Endothelial cell of umbilical vein (primary cell): ENCODE measurements around the gene VGLL1. TPM values are rescaled to one million over a fixed set of nuclear protein-coding genes. Genes with fewer than 3 reads are reported as not detected.

Experiments used
- Bru-seq: library from RNA; stranded (reverse); fragments of 400-500 nt; gene quantifications from one replicate; lab custom pipeline; 2021; lab: Mats Ljungman, UMichigan
- BruChase-seq, 2 experiments: library from RNA; stranded (reverse); fragments of 400-500 nt; gene quantifications; one replicate each; lab custom pipeline; 2021; lab: Mats Ljungman, UMichigan
- BruUV-seq: library from RNA; stranded (reverse); fragments of 400-500 nt; replicated peaks from 2 replicates; lab custom pipeline; 2021; lab: Mats Ljungman, UMichigan
- CTCF ChIA-PET: fragments of 300-600, 350-600 bp; sonication (Branson Sonifier 250); formaldehyde crosslinking; loops from one replicate; lab custom pipeline; 2021; ENCODE audit warnings: antibody characterized with exemption, inconsistent platforms; lab: Charles Lee
- POLR2A ChIA-PET: fragments of 300-600, 350-600 bp; sonication (Branson Sonifier 250); formaldehyde crosslinking; loops from one replicate; lab custom pipeline; 2021; ENCODE audit warnings: antibody characterized with exemption, inconsistent platforms; lab: Charles Lee
- DNase-seq: peaks from one replicate; pipeline ENCODE4 v3.0.0-alpha.2; 2011; ENCODE audit warnings: low read depth, low spot score
- FAIRE-seq: peaks from 2 replicates; lab custom pipeline; 2011; peaks lifted over from hg19 to GRCh38; lab: Jason Lieb, UNC
- H2AFZ ChIP-seq: 2 replicates; pipeline ENCODE4 v1.6.0; 2012; ENCODE audit warnings: low read depth, low read length, control low read depth, inconsistent platforms
- H3K27ac ChIP-seq: 2 replicates; pipeline ENCODE4 v1.5.1; 2011; ENCODE audit warnings: low read depth, mild to moderate bottlenecking, control low read depth, low read length, moderate library complexity; ENCODE audit not compliant: insufficient read depth
- H3K27me3 ChIP-seq, 2 experiments: 2 replicates each; pipeline versions ENCODE4 v1.6.0 to v1.6.1; 2011; ENCODE audit warnings: low read length in 2 of 2, mixed read lengths in 1 of 2; ENCODE audit not compliant: control insufficient read depth in 2 of 2, insufficient read depth in 2 of 2
- H3K36me3 ChIP-seq, 2 experiments: 2 replicates in 1 of 2; 3 replicates in 1 of 2; pipeline ENCODE4 v1.5.1; 2011; ENCODE audit warnings: low read length in 2 of 2, mild to moderate bottlenecking in 1 of 2, moderate library complexity in 1 of 2; ENCODE audit not compliant: control insufficient read depth in 2 of 2, insufficient read depth in 2 of 2; ENCODE audit errors: extremely low read depth in 1 of 2
- H3K4me1 ChIP-seq: 3 replicates; pipeline ENCODE4 v1.5.1; 2011; ENCODE audit warnings: mild to moderate bottlenecking, low read length; ENCODE audit not compliant: control insufficient read depth, insufficient read depth; ENCODE audit errors: extremely low read depth
- H3K4me2 ChIP-seq: 2 replicates; pipeline ENCODE4 v1.6.1; 2011; ENCODE audit warnings: low read length, control low read depth, mixed read lengths; ENCODE audit not compliant: insufficient read depth
- H3K4me3 ChIP-seq, 3 experiments: fragments of 200-600 bp in 1 of 3; sonication (generic), shearing (Covaris generic) in 1 of 3; replicated peaks in 1 of 3; 2 replicates each; pipeline ENCODE4 v1.5.1; 2011 to 2016; ENCODE audit warnings: control low read depth in 3 of 3, low read length in 3 of 3, mild to moderate bottlenecking in 2 of 3, inconsistent platforms in 1 of 3, low read depth in 1 of 3, moderate library complexity in 1 of 3; ENCODE audit not compliant: insufficient read depth in 1 of 3
- H3K79me2 ChIP-seq: 2 replicates; pipeline ENCODE4 v1.6.0; 2012; ENCODE audit warnings: low read length, inconsistent platforms; ENCODE audit not compliant: control insufficient read depth, insufficient read depth
- H3K9ac ChIP-seq: replicated peaks from 2 replicates; pipeline ENCODE3; 2011; ENCODE audit warnings: low read length, control low read depth; ENCODE audit not compliant: insufficient read depth; ENCODE audit errors: extremely low read depth
- H3K9me1 ChIP-seq: replicated peaks from 3 replicates; pipeline ENCODE4 v1.6.0; 2011; ENCODE audit warnings: mild to moderate bottlenecking, low read length; ENCODE audit not compliant: control insufficient read depth, insufficient read depth; ENCODE audit errors: extremely low read depth
- H3K9me3 ChIP-seq: replicated peaks from 2 replicates; pipeline ENCODE4 v1.5.1; 2012; ENCODE audit warnings: low read length, inconsistent platforms; ENCODE audit not compliant: control insufficient read depth, insufficient read depth
- H4K20me1 ChIP-seq: replicated peaks from 2 replicates; pipeline ENCODE3; 2011; ENCODE audit warnings: mild to moderate bottlenecking, low read length; ENCODE audit not compliant: control insufficient read depth, insufficient read depth; ENCODE audit errors: extremely low read depth
- EZH2 ChIP-seq: IDR thresholded peaks from 2 replicates; pipeline ENCODE4 v1.6.1; 2012; ENCODE audit warnings: borderline replicate concordance, low read depth, mild to moderate bottlenecking, moderate library complexity, low read length, inconsistent platforms; ENCODE audit not compliant: severe bottlenecking
- FOS ChIP-seq: IDR thresholded peaks from 2 replicates; pipeline ENCODE4 v1.6.1; 2011; ENCODE audit warnings: mild to moderate bottlenecking, low read length, moderate library complexity, borderline replicate concordance; ENCODE audit not compliant: insufficient read depth
- GATA2 ChIP-seq: IDR thresholded peaks from 2 replicates; pipeline ENCODE4 v1.7.0; 2011; ENCODE audit warnings: low read depth, mild to moderate bottlenecking, moderate library complexity, mixed read lengths, low read length; ENCODE audit not compliant: insufficient read length, insufficient read depth
- JUN ChIP-seq: IDR thresholded peaks from 2 replicates; pipeline ENCODE4 v1.6.1; 2011; ENCODE audit warnings: borderline replicate concordance, low read depth; ENCODE audit not compliant: insufficient read length, insufficient read depth
- MYC ChIP-seq: IDR thresholded peaks from one replicate; pipeline ENCODE4 v1.6.1; 2011; ENCODE audit warnings: mild to moderate bottlenecking, low read depth, low read length
- POLR2A ChIP-seq: IDR thresholded peaks from 2 replicates; pipeline ENCODE4 v1.6.1; 2012; ENCODE audit warnings: low read depth, mild to moderate bottlenecking, control low read depth, low read length
- POLR2AphosphoS5 ChIP-seq: IDR thresholded peaks from 2 replicates; pipeline ENCODE4 v1.6.1; 2012; ENCODE audit warnings: low read depth, mild to moderate bottlenecking, control low read depth, low read length, moderate library complexity; ENCODE audit not compliant: insufficient read depth
- dilution Hi-C: fragments of 300-500 bp; cut with MboI; formaldehyde crosslinking; loops from one replicate; pipeline ENCODE4 v1.15.0; 2019; ENCODE audit warnings: low sequenced_read_pairs; ENCODE audit not compliant: extremely low pct_ligation_motif_present
- intact Hi-C: fragments of 100-400 bp; cut with micrococcal nuclease; formaldehyde crosslinking; loops from one replicate; pipeline ENCODE4 v1.10.0; 2022
- long read RNA-seq: library from polyadenylated mRNA; stranded (forward); transcript quantifications from one replicate; pipeline ENCODE4 v2.0.0, GENCODE V29; 2021
- polyA minus RNA-seq, 3 experiments: library from RNA; depleted of rRNA, polyadenylated mRNA; stranded (reverse); fragments of >200 nt; gene quantifications; 1 replicate in 1 of 3; 2 replicates in 2 of 3; pipeline ENCODE4 v1.2.3, GENCODE V29; 2011
- polyA plus RNA-seq, 4 experiments: library from polyadenylated mRNA; depleted of rRNA in 3 of 4; stranded (reverse) in 3 of 4; unstranded in 1 of 4; fragments of >200 nt; gene quantifications; 2 replicates each; pipeline versions ENCODE4 v1.2.1 to v1.2.3, GENCODE V29; 2011 to 2012; ENCODE audit warnings: missing spikeins in 1 of 4
- total RNA-seq: library from RNA; stranded (reverse); gene quantifications from 2 replicates; pipeline ENCODE4 v1.2.3, GENCODE V29; 2021
- TF ChIP-seq, protein P1 (sequence below): IDR thresholded peaks from 2 replicates; pipeline ENCODE4 v1.6.1; 2011; ENCODE audit not compliant: insufficient read depth, insufficient read length
- TF ChIP-seq, protein P2 (sequence below), 2 donors: IDR thresholded peaks; 1 replicate in 1 of 2; 2 replicates in 1 of 2; pipeline ENCODE4 v1.5.1; 2011; ENCODE audit warnings: low read length in 2 of 2, mild to moderate bottlenecking in 2 of 2, moderate library complexity in 2 of 2, control low read depth in 1 of 2, inconsistent platforms in 1 of 2, low read depth in 1 of 2; ENCODE audit not compliant: insufficient read depth in 1 of 2; ENCODE audit errors: extremely low read depth in 1 of 2

The VGLL1 gene, protein sequence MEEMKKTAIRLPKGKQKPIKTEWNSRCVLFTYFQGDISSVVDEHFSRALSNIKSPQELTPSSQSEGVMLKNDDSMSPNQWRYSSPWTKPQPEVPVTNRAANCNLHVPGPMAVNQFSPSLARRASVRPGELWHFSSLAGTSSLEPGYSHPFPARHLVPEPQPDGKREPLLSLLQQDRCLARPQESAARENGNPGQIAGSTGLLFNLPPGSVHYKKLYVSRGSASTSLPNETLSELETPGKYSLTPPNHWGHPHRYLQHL
- total RNA-seq (not detected in 2 replicates), polyA plus RNA-seq (not detected in 2 replicates), polyA minus RNA-seq (not detected in 2 replicates), Bru-seq, nascent RNA (percentile 6 among the genes with signal in this experiment), BruChase-seq, experiment 1, labeled RNA remaining after a 6-hour chase (not detected), BruChase-seq, experiment 2, labeled RNA remaining after a 2-hour chase (not detected)
- polyA plus RNA-seq (2011; cell fraction: cytosol; rRNA removed), result not detected in 2 replicates
- polyA plus RNA-seq (2011; cell fraction: nucleus; rRNA removed), result not detected in 2 replicates
- polyA plus RNA-seq (2012), result not detected in 2 replicates
- not detected for polyA minus RNA-seq (2011; cell fraction: cytosol; rRNA and poly(A)+ RNA removed)
- not detected in 2 replicates for polyA minus RNA-seq (2011; cell fraction: nucleus; rRNA and poly(A)+ RNA removed)
- long read RNA-seq, result 0 reads

DNA sequence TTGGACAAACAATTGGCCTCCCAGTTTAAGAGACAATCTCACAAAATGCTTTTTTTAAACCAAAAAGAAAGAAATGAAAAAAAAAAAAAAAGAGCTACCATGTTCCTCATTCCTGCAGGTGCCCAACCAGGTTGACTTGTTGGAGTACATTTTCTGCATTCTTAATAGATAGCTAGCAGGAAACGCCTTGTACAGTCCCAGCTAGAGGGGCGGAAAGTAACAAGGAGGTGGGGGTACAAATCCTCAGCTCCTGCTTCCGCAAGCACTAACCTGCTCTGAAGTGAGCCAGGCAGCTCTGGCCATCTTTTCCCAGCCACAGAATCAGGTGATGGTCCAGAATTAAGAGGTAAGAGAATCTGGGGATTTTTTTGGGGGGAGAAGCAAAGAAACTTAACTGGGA lies at the start of gene VGLL1:
Gene VGLL1 (plus strand): TSS at position 265 of the 400 bp plus-strand sequence. CDS start 3,806 bp downstream, outside the sequence.
- ChIA-PET POLR2A (no interaction called here), CTCF (no interaction called here)
- dilution Hi-C loops, result no loop called here
- Histone ChIP-seq H4K20me1 (no peaks in the 10 kb centered on the region), H3K36me3 (no peaks in the 10 kb centered on the region), H3K79me2 (no peaks in the 10 kb centered on the region), H3K9ac (no peak within 1 kb of the TSS), H3K27me3 (no peaks in the 10 kb centered on the region), H3K9me3 (no peaks in the 10 kb centered on the region), H3K4me2 (no peak within 1 kb of the TSS), H3K4me3 (no peak within 1 kb of the TSS), H2AFZ (no peak within 1 kb of the TSS), H3K4me1 (no peaks in the 10 kb centered on the region), H3K27ac (no peak within 1 kb of the TSS), H3K9me1 (no peaks in the 10 kb centered on the region)
- FAIRE-seq, result no peak
- intact Hi-C loops, result no loop called here
- BruUV-seq, result no TSS peak
- no peak for TF ChIP-seq POLR2AphosphoS5
- TF ChIP-seq, protein P1, sequence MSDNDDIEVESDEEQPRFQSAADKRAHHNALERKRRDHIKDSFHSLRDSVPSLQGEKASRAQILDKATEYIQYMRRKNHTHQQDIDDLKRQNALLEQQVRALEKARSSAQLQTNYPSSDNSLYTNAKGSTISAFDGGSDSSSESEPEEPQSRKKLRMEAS, result no peak
- no peak for TF ChIP-seq MYC
- no peak for TF ChIP-seq POLR2A
- no peak for TF ChIP-seq EZH2
- TF ChIP-seq, protein P2, sequence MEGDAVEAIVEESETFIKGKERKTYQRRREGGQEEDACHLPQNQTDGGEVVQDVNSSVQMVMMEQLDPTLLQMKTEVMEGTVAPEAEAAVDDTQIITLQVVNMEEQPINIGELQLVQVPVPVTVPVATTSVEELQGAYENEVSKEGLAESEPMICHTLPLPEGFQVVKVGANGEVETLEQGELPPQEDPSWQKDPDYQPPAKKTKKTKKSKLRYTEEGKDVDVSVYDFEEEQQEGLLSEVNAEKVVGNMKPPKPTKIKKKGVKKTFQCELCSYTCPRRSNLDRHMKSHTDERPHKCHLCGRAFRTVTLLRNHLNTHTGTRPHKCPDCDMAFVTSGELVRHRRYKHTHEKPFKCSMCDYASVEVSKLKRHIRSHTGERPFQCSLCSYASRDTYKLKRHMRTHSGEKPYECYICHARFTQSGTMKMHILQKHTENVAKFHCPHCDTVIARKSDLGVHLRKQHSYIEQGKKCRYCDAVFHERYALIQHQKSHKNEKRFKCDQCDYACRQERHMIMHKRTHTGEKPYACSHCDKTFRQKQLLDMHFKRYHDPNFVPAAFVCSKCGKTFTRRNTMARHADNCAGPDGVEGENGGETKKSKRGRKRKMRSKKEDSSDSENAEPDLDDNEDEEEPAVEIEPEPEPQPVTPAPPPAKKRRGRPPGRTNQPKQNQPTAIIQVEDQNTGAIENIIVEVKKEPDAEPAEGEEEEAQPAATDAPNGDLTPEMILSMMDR (IDR thresholded peaks at IDR 0.05; ENCODE audit: extremely low read depth in 1 of 2, insufficient read depth in 1 of 2, low read depth in 1 of 2, low read length in 2 of 2), result no peak
- no peak for TF ChIP-seq FOS
- TF ChIP-seq JUN, result no peak
- TF ChIP-seq GATA2, result no peak
- no peak for DNase-seq
